IPS DF 6.9 (cell line): ENCODE data around the gene CAV3.

Source experiments
- DNase-seq: peaks from one replicate; pipeline ENCODE4 v3.0.0-alpha.2; 2013; ENCODE audit warnings: low read depth, low spot score
- H3K27ac ChIP-seq: one replicate; pipeline ENCODE4 v1.5.1; 2013; ENCODE audit warnings: low read length, control low read depth
- H3K27me3 ChIP-seq: 2 replicates; pipeline ENCODE4 v1.6.1; 2013; ENCODE audit warnings: mild to moderate bottlenecking, low read length; ENCODE audit not compliant: control insufficient read depth, insufficient read depth
- H3K36me3 ChIP-seq: 2 replicates; pipeline ENCODE4 v1.6.1; 2013; ENCODE audit warnings: low read length; ENCODE audit not compliant: control insufficient read depth, insufficient read depth
- H3K4me1 ChIP-seq: 2 replicates; pipeline ENCODE4 v1.6.1; 2013; ENCODE audit warnings: low read length; ENCODE audit not compliant: control insufficient read depth, insufficient read depth
- H3K4me3 ChIP-seq: 2 replicates; pipeline ENCODE4 v1.5.1; 2013; ENCODE audit warnings: mild to moderate bottlenecking, low read length
- H3K9me3 ChIP-seq: 2 replicates; pipeline ENCODE4 v1.6.1; 2013; ENCODE audit warnings: low read length, inconsistent platforms; ENCODE audit not compliant: control insufficient read depth, insufficient read depth
- WGBS: extraction: QIAGEN DNeasy Blood & Tissue Kit; methylation state at CpG from one replicate; pipeline ENCODE4 v1.1.7; 2013; ENCODE audit warnings: mixed read lengths, missing lambda C conversion rate; ENCODE audit not compliant: insufficient read length, insufficient coverage; 5-methylcytosine and 5-hydroxymethylcytosine counted together

CAV3 gene

DNA sequence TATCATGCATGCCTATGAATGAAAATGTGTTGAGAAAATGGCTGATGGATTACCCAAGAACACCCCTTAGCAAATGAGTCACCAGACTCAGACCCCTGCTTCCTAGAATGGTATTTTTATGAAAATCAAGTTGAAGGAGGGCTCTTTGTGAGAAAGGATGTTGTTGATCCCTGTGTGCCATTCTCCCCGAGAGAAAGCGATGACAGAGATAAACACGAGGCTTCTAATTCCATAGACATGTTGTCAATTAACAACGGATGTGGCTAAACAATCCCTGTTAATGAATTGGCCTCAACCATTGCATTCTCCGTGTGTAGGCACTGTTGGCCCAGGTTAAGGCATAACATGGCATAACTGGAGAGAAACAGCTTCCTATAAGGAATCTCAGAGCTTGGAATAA is 41.6 kb downstream of the CAV3 start:
- no CpG with 5 or more reads among the region's 5 CpGs for WGBS
- Histone ChIP-seq H3K36me3 (no peaks in the 10 kb centered on the region), H3K27me3 (no peaks in the 10 kb centered on the region; the same call in 1 of the 2 replicates), H3K27ac (no peak overlapping the region), H3K9me3 (no peaks in the 10 kb centered on the region), H3K4me3 (no peak overlapping the region), H3K4me1 (peaks cover 3% of the 10 kb centered on the region; the same call in 1 of the 2 replicates)
- DNase-seq, result no peak

DNA sequence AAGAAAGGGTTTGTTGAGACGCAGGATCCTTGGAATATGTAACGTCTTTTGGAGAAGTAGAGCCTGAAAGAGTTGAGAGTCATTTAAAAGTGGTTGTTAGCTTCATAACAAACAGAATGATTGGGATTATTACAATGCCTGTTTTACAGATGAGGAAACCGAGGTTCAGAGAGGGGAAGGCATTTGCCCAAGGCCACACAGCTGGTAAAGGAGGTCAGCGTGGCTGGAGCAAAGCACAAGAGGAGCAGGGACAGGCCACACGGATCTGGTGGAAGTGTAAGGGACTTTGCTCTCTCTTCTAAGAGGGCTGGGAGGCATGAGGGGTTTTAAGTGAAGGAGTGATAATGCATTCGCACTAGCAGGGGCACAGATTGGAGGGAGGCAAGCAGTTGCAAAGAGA is 42.0 kb downstream of the CAV3 start:
- H3K9me3 ChIP-seq, result no peaks in the 10 kb centered on the region
- no peak overlapping the region for H3K27ac ChIP-seq
- no peaks in the 10 kb centered on the region for H3K36me3 ChIP-seq
- WGBS, result no CpG with 5 or more reads among the region's 6 CpGs
- no peak for DNase-seq
- no peak overlapping the region for H3K4me3 ChIP-seq
- no peaks in the 10 kb centered on the region for H3K27me3 ChIP-seq
- peaks cover 1% of the 10 kb centered on the region; the same call in 1 of the 2 replicates for H3K4me1 ChIP-seq

DNA sequence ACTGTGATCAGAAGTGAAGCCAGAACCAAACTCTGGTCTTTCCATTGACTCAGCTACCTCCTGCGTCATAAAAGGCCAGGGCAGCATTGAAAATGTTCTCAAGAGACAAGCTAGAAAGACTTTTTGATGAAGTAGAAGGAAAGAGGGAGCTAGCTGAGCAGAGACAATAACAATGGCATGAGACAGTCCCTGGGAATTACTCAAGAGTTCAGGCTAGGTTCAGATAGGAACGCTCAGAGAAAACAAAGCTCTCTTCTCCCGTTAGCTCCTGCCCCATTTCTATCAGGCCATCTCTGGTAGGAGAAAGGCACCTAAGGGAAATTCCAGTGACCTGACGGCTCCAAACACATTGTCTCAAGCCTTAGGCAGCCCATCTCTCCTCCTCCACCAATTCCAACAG is 42.8 kb downstream of the CAV3 start:
- Histone ChIP-seq H3K27me3 (no peaks in the 10 kb centered on the region), H3K4me1 (no peaks in the 10 kb centered on the region), H3K36me3 (no peaks in the 10 kb centered on the region), H3K27ac (no peak overlapping the region), H3K9me3 (no peaks in the 10 kb centered on the region), H3K4me3 (no peak overlapping the region)
- WGBS, result no CpG with 5 or more reads among the region's 4 CpGs
- DNase-seq, result no peak

DNA sequence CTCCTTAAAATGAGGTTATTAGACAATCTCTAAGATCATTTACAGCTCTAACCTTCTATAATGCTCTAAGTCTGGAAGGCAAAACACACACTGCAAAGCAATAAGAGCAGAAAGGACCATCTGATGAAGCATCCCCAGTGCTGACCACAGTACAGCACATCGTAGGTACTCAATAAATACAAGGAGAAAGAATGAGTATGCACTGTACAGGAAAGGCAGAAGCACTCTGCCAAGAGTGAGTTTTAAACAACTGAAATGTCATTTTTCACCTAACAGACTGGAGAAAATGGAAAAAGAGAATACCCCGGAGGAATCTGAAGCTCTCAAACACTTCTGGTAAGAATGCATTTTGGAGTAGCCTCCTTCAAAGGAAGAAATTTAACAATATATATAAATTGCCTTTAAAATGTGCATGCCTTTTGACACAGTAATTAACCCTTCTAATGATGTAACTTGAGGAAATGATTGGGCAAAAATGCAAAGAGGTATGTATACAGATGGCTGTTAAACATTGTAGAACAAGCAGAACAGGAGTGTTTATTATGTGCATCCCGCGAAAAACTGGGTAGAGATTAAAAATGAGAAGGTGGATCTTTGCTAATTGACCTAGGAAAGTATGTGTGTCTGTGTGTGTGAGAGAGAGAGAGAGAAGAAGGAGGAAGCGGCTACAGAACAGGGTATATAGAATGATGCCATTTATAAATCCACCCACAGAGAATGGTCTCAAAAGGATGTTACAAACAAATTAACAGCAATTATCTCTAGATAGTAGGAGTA is 43.8 kb downstream of the CAV3 start:
- H3K4me3 ChIP-seq, result no peak overlapping the region
- no peaks in the 10 kb centered on the region for H3K27me3 ChIP-seq
- no peaks in the 10 kb centered on the region for H3K36me3 ChIP-seq
- no peak overlapping the region for H3K27ac ChIP-seq
- H3K4me1 ChIP-seq, result no peaks in the 10 kb centered on the region
- no peak for DNase-seq
- WGBS, result no CpG with 5 or more reads among the region's 5 CpGs
- H3K9me3 ChIP-seq, result no peaks in the 10 kb centered on the region

DNA sequence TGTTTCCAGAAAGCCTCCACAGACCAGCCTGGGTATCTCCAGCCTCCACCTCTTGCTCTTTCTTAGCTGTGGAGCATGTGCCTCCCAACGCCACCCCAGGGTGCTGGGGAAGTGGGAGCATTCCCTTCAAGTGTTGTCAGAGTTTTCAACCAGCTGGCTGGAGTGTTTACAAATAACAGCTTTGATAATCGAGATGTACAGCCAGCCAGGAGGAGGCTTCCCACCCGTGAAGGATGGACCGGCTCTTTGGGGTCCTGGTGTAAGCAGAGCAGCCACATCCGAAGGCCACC is 44.3 kb downstream of the CAV3 start:
- no peaks in the 10 kb centered on the region for H3K4me1 ChIP-seq
- DNase-seq, result no peak

DNA sequence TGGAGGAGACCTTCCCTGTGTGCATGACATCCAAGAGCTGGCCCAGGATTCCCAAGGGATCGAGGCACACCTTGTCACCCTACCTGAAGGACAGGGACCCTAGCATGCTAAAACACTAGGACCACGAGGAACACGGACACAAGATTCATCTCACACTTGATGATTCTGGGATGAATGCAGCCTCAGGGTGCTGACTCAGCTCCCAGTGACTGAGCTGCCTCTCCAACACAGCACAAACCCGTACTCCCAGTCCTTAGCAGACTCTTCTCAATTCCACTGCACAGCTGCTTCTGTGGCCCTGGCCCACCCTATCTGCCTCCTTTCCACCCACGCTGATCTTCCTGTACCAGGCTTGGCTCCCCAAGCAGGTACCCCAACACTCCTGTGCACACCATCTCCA is 44.9 kb downstream of the CAV3 start:
- no peaks in the 10 kb centered on the region for H3K36me3 ChIP-seq
- H3K4me1 ChIP-seq, result no peaks in the 10 kb centered on the region
- no peaks in the 10 kb centered on the region for H3K27me3 ChIP-seq
- no peak overlapping the region for H3K27ac ChIP-seq
- no peak overlapping the region for H3K4me3 ChIP-seq
- WGBS, result no CpG with 5 or more reads among the region's 5 CpGs
- no peaks in the 10 kb centered on the region for H3K9me3 ChIP-seq
- no peak for DNase-seq

More for the DNA sequence above, 44.3 kb downstream of the CAV3 start:
- H3K4me3 ChIP-seq, result no peak overlapping the region
- no peaks in the 10 kb centered on the region for H3K36me3 ChIP-seq
- H3K27ac ChIP-seq, result no peak overlapping the region
- no CpG with 5 or more reads among the region's 5 CpGs for WGBS
- H3K9me3 ChIP-seq, result no peaks in the 10 kb centered on the region
- H3K27me3 ChIP-seq, result no peaks in the 10 kb centered on the region

DNA sequence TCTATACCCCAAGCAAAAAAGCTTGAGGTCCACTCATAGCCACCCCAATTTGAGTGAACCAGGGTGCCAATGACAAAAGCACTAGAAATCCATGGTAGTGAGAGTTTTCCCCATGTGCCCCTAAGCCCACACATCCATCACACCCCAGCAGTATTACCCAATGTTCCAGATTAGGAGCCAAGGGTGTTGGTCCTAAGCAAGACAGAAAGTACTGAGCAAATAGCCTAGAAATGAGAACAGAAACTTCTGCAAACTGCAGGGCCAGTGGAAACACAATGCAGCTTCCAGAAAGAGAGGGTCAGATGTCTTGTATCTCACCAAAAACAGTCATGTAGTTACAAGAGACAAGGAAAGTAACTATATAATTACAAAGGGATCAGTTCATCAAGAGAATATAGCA is 46.7 kb downstream of the CAV3 start:
- H3K9me3 ChIP-seq, result no peaks in the 10 kb centered on the region
- no peaks in the 10 kb centered on the region for H3K36me3 ChIP-seq
- DNase-seq, result no peak
- H3K4me1 ChIP-seq, result no peaks in the 10 kb centered on the region
- H3K4me3 ChIP-seq, result no peak overlapping the region
- H3K27ac ChIP-seq, result no peak overlapping the region
- no peaks in the 10 kb centered on the region for H3K27me3 ChIP-seq

DNA sequence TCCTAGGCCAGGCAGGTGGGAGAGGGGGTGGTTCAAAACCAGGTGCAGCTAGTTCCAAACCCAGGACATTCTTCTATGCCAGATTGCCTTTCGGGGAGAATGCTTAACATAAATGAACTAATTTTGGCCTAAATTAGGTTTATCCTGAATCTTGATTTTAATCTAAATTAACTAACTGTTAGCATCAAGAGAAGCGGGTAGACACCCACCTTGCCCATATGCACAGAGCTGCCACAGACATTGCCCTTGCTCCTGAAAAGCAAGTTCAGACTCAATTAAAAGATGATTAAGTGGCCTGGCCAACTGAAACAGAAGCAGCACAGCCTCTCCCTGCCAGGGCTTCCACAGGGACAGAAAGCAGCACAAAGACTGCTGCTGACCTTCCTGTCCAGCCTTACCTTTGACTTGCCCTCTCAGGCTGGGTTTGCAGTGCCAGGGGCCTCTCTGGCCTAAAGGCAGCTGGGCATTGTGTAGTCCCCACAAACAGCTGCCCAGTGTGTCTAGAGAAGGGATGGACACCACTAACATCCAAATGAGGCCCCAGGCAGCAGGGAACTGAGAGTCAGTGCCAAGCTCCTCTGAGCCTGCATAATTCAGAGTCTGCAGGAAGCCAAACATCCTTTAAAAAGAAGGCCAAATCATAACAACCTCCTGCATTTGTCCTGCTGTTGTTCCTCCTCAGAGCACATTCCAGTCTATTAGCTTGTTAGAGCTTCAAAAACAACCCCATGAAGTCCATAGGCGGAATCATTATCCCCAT is 51.3 kb downstream of the CAV3 start:
- Histone ChIP-seq H3K4me1 (no peaks in the 10 kb centered on the region), H3K27me3 (no peaks in the 10 kb centered on the region), H3K4me3 (no peak overlapping the region), H3K9me3 (no peaks in the 10 kb centered on the region), H3K36me3 (no peaks in the 10 kb centered on the region), H3K27ac (no peak overlapping the region)
- no peak for DNase-seq
- WGBS, result no CpG with 5 or more reads among the region's 3 CpGs

DNA sequence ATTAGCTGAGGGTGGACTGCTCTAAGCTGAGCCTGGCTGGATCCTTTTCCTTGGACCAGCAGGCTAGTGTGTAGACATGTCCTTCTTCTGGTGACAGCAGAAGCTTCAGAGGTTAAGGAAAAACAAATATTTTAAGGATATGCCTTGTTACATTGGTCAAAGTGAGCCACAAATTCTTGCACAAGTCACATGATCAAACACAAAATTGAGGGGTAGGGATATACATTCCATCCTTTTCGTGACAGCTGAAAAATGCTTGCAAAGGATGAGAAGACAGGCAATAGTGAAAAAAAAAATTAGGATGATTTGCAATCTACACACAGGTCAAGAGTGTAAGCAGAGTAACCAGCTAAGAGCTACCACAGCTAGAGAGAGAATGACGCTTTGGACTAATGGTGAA is 56.9 kb downstream of the CAV3 start:
- Histone ChIP-seq H3K27ac (no peak overlapping the region), H3K4me1 (no peaks in the 10 kb centered on the region), H3K9me3 (no peaks in the 10 kb centered on the region), H3K27me3 (no peaks in the 10 kb centered on the region), H3K36me3 (no peaks in the 10 kb centered on the region), H3K4me3 (no peak overlapping the region)
- DNase-seq, result no peak
- no CpG with 5 or more reads among the region's 2 CpGs for WGBS

DNA sequence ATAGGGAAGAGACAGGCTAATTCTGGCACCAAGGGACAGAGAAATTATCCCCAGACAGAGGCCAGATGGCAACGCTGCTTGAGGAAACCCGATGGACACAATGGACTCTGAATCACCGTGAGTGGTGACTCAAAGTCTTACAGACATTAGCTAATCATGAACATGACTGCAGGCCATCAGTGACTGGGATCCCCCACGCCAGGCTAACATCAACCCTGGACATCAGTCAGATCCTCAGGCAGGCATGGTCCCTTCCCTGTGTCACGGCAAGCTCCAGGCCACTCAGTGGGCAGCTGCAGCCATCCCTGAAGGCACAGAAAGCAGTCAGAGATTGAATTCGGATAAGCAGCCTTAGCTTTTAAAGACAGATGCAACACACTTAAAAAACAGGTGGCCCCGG is 59.6 kb downstream of the CAV3 start:
- H3K4me3 ChIP-seq, result no peak overlapping the region
- no peaks in the 10 kb centered on the region for H3K9me3 ChIP-seq
- no CpG with 5 or more reads among the region's 7 CpGs for WGBS
- no peaks in the 10 kb centered on the region for H3K36me3 ChIP-seq
- no peaks in the 10 kb centered on the region for H3K27me3 ChIP-seq
- H3K4me1 ChIP-seq, result no peaks in the 10 kb centered on the region
- H3K27ac ChIP-seq, result no peak overlapping the region
- DNase-seq, result no peak

DNA sequence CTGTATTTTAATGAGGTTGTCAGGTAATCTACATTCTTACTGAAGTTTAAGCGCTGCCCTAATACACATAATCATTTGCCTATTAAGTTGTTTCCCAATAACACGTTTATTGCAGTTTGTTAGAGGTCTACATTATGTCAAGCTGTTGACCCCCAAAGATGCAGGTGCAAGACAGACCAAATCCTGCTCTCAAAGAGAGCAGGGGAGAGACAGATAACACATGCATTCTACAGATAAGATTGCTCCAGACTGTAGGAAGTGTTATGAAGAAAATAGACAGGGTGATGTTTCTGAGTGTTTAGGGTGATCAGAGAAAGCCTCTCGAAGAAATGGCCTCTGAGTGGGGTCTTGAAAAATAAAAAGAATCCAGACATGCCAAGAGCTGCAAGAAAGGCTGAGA is 60.6 kb downstream of the CAV3 start:
- H3K36me3 ChIP-seq, result no peaks in the 10 kb centered on the region
- DNase-seq, result no peak
- no peaks in the 10 kb centered on the region for H3K27me3 ChIP-seq
- no peak overlapping the region for H3K27ac ChIP-seq
- no peaks in the 10 kb centered on the region for H3K9me3 ChIP-seq
- no peaks in the 10 kb centered on the region for H3K4me1 ChIP-seq
- no CpG with 5 or more reads among the region's 3 CpGs for WGBS
- H3K4me3 ChIP-seq, result no peak overlapping the region
